Stromal cell of bone marrow (primary cell): ENCODE data around the gene PHLDB3.

Experiments used
- DNase-seq: peaks from one replicate; pipeline ENCODE4 v3.0.0-alpha.2; 2012; ENCODE audit warnings: low read depth

Gene PHLDB3

GRCh38 chr19:43499042-43499441, 5.5 kb downstream of the PHLDB3 start:
- DNase-seq = no peak

DNA sequence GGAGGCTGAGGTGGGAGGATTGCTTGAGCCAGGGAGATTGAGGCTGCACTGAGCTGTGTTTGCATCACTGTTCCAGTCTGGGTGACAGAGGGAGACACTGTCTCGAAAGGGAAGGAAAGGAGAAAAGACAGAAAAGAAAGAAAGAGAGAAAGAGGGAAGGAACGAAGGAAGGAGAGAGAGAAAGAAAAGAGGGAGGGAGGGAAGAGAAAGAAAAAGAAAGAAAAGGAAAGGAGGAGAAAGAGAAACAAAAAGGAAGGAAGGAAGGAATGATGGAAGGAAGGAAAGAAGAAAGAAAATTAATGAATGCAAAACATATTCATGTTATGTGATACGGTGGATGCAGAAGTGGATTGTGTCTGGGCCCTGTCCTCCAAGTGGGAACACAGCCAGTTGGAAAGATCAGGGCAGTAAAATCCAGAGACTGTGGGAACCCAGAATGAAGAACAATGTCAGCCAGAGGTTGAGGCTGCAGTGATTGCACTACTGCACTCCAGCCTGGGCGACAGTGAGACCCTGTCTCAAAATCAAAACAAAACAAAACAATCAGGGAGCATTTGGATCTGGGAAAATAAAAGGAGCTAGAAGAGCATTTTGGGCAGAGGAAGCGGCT, 6.2 kb downstream of the PHLDB3 start:
- no peak for DNase-seq

DNA sequence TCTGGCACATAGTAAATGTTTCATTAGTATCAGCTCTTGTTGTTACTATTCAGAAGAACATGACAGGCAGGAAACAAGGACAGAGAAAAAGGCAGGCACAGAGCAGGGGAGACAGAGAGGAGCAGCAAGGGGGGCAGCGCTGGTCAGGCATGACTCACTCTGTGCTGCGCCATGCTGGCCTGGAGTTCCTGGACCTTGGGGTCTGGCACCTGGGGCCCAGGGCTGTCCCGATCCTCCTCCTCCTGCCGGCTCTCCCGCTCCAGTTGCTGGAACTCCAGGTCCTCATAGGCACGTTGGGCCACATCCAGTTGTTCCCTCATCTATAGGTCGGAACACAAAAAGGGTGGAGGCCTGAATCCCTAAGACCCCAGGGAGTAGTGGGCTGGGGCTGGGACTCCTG, 7.6 kb downstream of the PHLDB3 start:
- DNase-seq = no peak

DNA sequence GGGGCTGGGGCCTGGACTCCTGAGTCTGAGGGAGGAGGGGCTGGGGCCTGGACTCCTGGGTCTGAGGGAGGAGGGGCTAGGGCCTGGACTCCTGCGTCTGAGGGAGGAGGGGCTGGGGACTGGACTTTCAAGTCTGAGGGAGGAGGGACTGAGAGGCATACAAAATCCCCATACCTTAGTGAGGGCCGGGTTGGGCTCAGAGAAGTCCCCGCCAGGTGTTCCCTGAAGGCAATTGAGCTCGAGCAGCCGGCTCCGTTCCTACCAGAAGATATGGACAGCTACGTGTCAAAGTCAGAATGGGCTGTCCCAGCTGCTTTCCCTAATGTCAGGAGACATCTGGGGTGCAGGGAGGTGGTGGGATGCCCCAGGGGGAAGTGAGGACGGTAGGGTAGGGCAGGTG, 9.5 kb downstream of the PHLDB3 start:
- no peak for DNase-seq

- no peak for DNase-seq
Observed at GRCh38 chr19:43490759-43491158, 13.8 kb downstream of the PHLDB3 start.

- DNase-seq = no peak
Observed at GRCh38 chr19:43489979-43490599, 14.5 kb downstream of the PHLDB3 start.

DNA sequence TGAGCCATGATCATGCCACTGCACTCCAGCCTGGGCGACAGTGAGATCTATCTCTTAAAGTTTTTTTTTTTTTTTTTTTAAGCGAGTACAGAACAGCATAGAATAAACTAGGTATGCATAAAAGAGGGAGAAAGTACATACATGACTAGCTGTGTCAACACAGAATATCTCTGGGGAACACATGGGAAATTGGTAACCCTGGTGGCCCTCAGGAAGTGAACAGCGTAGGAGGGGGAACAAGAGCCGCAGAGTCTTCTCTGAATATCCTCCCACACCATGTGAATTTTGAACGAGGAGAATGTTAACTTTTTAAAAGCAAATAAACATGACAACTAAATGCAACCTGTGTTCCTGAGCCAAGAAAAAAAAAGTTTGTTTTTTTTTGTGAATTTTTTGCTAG, 15.2 kb downstream of the PHLDB3 start:
- DNase-seq = no peak

DNA sequence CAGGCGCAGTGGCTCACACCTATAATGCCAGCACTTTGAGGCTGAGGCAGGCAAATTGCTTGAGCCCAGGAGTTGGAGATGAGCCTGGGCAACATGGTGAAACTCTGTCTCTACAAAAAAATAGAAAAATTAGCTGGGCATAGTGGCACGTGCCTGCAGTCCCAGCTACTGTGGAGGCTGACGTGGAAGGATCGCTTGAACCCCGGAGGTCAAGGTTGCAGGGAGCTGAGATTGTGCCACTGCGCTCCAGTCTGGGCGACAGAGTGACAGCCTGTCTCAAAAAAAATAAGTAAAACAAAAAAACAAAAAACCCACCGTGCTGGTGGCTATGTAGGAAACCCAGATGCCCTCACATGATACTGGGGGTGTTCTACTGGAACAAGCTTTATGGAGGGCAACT, 16.4 kb downstream of the PHLDB3 start:
- DNase-seq = no peak

- no peak for DNase-seq
Observed at GRCh38 chr19:43486412-43486811, 18.1 kb downstream of the PHLDB3 start.

- DNase-seq = no peak
Observed at GRCh38 chr19:43485951-43486350, 18.6 kb downstream of the PHLDB3 start.

- no peak for DNase-seq
Observed at GRCh38 chr19:43483281-43483680, 21.3 kb downstream of the PHLDB3 start.

GRCh38 chr19:43482193-43482592, 22.4 kb downstream of the PHLDB3 start:
- DNase-seq = no peak

GRCh38 chr19:43481701-43482100, 22.8 kb downstream of the PHLDB3 start:
- no peak for DNase-seq

DNA sequence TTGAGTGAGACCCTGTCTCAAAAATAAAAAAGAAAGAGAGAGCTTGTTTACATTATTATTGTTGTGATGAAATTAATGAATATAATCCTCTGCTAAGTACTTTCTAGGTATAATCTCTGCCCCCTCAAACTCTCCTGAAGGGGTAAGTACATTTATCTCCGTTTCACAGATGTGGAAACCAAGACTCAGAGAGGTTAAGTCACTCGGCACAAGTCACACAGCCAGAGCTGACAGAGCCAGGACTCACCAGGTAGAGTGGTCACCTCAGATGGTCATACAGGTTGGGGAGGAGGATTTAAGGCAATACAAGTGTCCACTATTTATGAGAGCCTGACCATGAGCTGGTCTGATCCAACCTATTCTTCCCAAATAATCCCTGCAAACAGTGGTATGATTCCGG, 24.0 kb downstream of the PHLDB3 start:
- no peak for DNase-seq

GRCh38 chr19:43479961-43480561, 24.5 kb downstream of the PHLDB3 start:
- no peak for DNase-seq

GRCh38 chr19:43479226-43479625, 25.3 kb downstream of the PHLDB3 start:
- DNase-seq = no peak

GRCh38 chr19:43478323-43478722, 26.2 kb downstream of the PHLDB3 start:
- no peak for DNase-seq

GRCh38 chr19:43476606-43477005, 27.9 kb downstream of the PHLDB3 start:
- peak; percentile 43 for DNase-seq

- DNase-seq = peak; percentile 73
Observed at GRCh38 chr19:43474986-43475705, 29.4 kb downstream of the PHLDB3 start.

GRCh38 chr19:43474487-43474886, 30.1 kb downstream of the PHLDB3 start:
- no peak for DNase-seq

DNA sequence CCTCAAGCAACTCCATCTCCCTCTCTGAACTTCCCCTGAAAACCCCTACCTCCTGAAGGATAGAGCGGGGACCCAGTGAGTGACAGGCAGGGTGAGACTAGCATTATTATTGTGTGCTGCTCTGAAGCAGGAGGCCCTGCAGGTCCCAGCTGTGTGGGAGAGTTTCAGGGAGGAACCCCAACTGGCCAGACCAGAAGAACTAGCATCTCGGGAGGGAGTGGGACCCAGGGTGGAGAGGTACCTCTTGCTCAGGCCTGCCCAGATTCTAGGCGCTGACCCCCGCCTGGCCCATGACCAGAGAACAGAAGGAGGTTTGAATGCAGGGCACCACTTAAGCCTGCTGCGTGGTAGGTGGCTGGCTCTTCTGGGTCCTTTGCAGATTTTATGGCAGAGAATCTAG, 33.5 kb downstream of the PHLDB3 start:
- DNase-seq = no peak

DNA sequence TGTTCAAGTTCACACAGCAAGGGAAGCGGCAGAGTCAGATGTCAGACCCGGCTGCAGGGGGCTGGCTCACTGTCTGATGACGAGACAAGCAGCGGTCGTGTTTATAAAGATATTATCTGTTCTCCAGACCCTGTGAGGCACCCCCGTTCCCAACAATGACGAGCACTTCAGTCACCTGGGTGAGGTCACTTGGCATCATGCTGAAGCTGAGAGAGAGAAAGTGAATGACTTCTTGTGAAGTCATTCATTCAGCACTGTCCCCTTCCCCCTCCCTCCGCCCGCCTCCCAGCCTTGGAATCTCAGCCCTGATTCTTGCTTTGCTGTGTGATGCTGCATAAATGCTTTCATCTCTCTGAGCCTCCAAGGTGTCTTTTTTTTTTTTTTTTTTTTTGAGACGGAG, 34.3 kb downstream of the PHLDB3 start:
- no peak for DNase-seq

- no peak for DNase-seq
Observed at GRCh38 chr19:43469160-43469480, 35.4 kb downstream of the PHLDB3 start.
